Stimulated activated CD4-positive, alpha-beta T cell treated with anti-CD3 and anti-CD28 coated beads, Interleukin-15, amount 100 ng/mL, for 1 hour (primary cell): ENCODE results near the gene PIMREG.

Source experiments
- DNase-seq, 2 donors: peaks; one replicate each; pipeline ENCODE4 v3.0.0-alpha.2; 2020; ENCODE audit warnings: low read depth in 1 of 2, low spot score in 1 of 2

The PIMREG gene

DNA sequence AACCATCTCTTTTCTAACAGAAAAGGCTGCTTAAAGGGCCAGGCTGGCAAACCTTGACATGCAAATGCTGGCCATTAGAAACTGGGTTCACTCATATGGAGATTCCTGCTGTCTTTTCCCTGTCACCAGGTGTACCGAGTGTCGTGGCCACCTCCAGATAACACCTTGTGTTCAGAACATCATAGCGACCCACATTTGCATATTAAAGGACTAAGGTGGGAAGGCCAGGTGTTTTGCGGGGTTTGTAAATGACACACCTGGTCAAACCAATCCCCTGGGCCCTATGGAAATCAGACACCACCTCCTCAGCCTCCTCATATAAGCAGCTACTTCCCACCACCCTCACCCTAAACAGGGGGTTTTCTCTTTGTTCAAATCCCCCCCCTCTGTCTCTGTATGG lies 6.8 kb upstream of the PIMREG start:
- DNase-seq, result no peak

DNA sequence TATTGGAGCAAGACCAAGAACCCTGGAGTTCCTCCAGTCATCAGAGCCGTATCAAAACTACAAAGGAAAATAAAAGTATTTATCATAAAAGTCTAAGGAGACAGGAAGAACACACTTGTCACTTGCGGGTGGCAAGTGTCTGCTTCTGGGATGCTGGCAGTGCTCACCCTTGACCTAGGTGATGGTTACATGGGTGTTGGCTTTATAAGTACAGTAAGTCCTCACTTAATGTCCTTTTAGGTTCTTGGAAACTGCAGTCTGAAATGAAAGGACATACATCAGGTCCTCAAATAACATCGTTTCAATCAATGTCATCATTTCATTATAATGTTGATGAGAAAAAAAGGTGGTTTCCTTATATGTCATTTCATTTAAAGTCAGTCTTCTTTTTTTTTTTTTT lies 6.3 kb upstream of the PIMREG start:
- no peak for DNase-seq

DNA sequence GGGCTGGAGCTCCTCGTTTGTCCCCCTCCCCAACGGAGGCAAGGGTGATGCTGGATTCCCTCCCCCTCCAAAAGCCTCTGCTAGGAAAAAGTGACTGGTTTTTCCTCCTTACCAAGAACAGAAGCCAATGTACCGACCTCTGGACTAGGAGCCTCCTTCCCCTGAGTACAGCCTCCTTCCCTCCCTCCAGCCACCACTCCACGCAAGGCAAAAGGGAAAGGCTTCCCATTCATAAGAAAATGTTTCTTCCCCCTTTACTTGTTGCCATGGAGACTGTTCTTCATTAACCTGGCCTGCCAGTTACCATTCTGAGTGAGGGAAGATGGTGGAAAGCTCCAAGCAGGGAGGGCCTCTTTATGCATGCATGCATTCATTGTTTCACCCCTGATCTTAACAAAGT lies 4.3 kb upstream of the PIMREG start:
- DNase-seq, result no peak

DNA sequence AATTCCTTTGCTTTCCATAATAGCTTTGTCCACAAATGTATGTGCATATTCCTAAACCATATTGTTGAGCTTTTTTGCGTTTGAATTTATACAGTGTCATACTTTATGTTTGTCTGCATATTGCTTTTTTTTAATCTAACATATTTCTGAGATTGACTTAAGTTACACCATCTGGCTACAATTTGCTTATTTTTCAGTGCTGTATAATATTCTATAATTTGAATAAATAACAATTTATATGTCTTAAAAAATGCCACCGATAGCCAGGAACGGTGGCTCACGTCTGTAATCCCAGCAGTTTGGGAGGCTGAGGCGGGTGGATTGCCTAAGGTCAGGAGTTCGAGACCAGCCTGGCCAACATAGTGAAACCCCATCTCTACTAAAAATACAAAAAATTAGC lies 1.5 kb upstream of the PIMREG start:
- no peak for DNase-seq

DNA sequence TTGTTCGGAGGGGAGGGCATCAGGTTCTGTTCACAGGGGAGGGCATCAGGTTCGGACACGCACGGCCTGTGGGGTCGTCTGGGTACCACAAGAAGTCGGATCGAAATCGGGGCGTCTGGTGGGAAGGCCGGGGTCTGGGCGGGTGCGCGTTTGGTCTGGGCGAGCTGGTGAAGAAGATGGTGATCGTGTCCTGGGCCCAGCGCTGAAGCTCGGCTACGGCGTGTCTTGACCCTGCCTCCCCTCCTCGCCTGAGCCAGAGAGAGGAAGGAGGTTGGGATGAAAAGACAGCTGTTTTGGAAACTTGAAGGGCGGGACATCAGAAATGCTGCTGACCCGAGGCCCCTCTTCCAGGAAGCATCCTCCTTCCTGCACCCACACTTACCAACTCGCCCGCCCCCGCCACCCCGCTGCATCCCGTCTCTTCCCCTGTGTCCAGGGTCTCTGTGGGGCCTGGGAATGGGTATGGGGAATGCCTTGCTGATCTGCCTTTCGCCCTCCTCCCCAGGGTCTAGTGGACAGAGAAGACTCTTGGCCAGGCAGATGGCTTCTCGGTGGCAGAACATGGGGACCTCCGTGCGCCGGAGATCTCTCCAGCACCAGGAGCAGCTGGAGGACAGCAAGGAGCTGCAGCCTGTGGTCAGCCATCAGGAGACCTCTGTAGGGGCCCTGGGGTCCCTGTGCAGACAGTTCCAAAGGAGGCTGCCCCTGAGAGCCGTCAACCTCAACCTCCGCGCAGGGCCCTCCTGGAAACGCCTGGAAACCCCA lies 498 bp downstream of the PIMREG start:
- no peak for DNase-seq

DNA sequence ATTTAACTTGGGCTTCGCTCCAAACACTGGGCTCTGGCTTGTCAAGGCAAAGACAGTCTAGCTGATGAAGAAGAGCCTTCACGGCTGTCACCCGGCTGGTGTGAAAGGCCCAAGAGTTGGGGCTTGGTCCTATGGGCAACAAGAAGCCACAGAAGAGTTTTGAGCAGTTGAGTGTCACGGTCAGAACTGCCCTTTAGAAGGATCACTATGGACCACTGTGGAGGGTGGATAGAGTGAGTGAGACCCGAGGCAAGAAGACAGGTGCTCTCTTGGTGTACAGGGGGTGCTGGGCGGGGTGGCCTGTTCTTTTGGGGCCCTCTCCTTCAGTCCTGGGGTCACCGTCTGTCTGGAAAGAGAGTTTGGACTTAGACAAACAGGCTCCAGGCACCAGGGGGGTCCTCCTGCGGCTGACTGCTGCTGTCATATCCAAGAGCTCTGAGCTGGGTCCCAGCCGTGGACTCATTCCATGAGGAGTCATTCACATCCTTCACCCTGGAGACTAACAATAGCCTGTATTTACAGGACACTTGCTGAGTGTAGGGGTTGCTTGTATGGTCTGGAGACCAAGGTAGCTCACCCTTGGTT lies 2.4 kb downstream of the PIMREG start:
- no peak for DNase-seq

DNA sequence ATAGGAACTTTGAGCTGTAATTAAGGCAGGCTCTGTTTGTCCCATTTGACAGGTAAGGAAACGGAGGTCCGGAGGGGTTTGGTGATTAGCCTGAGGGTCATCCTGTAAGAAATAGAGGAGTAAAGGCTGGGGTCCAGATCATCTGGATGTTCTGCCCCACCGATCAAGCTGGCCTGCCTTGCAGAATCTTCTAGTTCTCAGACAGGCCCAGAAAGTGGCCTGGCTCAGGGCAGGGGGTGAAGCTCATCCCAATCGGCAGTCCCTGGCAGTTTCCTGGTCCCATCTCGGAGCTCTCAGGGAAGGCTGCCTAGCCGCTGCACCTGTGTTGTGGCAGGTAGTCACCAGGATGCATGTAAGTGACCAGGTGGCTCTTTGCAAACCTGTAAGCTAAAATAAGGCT lies 4.2 kb downstream of the PIMREG start:
- no peak for DNase-seq

DNA sequence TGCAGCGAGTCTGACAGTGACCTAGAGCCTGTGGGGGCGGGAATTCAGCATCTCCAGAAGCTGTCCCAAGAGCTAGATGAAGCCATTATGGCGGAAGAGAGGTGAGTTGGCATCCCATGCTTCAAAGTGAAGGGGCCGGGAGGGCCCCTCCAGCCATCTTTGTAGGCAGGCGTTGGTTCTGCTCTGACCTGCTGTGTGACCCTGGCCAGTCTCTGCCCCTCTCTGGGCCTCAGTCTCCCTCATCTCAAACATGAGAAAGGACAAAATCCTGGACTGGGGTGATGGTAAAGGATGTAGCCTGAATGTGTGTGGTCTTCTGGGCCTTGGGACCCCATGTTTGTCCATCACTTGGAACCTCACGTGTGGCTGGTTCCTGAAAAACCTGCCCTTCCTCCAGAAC lies 5.1 kb downstream of the PIMREG start:
- no peak for DNase-seq

DNA sequence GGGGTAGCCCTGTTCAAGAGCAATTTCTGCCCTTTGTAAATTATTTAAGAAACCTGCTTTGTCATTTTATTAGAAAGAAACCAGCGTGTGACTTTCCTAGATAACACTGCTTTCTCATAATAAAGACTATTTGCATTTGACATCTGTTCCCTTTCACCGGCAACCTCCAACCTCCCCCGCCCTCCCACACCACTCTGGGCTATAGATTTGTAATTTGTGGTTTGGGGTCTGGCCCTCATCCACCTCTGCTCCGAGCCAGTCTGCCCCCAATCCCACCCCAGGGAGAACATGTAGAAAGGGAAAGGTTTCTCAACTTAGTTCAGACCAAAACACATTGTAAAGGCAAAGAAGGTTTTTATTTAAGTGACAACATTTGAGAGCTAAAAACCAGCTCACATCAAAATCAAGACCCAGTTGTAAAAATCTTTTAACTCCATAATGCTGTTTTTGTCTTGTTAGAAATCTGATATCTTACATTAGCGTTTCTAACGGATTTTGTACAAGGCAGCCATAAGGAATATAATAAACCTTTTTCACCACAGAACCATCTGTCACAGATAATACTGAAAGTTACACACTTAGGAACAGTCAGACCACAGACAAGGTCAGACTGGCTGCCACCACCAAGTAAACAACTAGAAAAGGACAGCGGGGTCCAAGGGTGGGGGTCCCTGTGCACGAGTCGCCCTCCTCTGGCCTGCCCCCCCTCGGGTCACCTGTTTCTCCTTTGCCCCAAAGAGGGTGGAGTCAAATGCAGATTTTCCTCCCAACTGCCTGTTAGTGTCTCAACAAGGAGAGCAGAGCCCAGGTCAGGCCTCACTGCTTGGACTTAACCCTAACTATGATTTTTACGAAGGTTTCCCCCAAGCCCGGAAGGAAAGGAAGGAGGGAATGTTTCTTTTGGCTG lies 6.9 kb downstream of the PIMREG start:
- DNase-seq, result no peak

DNA sequence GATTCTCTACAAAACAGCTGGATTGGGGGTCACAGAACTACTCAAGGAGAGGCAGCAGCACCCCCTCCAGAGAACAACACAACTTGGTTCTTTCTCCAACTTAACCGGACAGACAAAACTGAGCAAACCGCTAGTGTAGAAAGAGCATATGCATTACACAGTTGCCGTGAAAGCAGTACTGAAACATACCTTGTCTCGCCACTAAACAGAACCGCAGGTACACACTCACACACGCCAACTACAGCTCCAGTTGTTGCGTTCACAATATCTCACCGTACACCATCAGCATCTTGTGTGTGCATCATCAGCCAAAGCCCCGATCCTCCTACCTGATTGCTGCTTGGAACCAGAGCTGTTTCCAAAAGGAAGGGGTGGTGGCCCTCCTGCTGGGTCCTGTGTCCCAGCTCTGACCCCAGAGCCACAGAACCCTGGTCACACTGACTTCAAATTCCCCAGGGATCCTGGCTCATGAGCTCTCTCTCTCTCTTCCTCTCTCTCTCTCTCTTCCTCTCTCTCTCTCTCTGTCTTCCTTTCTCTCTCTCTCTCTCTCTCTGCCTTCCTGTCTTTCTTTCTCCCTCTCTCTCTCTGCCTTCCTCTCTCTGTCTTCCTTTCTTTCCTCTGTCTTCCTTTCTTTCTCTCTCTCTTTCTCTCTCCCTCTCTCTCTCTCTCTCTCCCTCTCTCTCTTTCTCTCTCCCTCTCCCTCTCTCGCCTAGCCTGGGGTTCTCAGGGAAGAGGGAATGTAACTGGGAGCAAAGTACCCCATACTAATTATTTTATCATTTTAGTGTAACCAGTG lies 8.4 kb downstream of the PIMREG start:
- no peak for DNase-seq

DNA sequence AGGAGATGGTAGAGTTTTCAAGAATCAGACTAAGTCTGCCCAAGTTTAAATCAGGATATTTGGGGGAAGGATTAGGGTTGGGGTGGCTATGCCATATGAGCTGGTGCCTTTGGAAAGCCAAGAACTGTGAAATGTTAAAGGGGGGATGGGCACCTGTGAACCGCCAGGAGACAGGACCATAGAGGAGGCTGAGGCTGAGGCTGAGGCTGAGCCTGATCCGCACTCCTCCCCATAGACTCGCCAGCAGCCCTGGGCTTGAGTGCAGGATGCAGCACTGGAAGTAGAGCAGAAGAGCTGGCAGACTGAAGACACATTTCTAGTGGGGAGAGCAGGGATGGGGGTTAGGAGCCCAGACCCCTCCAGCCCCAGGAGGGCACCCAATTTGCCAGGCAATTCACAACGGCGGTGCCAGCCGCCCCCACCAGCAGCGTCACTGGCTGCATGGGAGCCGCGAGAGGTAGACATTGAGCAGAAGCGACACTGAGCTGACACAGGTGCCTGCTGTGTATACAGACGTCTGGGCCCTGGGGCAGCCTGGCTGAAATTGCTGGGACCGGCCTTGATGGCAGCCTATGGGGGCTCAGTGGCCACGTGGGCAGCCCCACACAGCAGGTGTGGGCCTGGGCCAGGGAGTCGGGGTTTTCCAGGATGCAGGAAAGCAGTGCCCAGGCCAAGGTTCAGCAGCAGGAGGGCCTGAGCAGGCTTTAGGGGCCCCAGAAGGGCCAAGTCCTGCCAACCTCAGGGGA lies 9.2 kb downstream of the PIMREG start:
- no peak for DNase-seq

DNA sequence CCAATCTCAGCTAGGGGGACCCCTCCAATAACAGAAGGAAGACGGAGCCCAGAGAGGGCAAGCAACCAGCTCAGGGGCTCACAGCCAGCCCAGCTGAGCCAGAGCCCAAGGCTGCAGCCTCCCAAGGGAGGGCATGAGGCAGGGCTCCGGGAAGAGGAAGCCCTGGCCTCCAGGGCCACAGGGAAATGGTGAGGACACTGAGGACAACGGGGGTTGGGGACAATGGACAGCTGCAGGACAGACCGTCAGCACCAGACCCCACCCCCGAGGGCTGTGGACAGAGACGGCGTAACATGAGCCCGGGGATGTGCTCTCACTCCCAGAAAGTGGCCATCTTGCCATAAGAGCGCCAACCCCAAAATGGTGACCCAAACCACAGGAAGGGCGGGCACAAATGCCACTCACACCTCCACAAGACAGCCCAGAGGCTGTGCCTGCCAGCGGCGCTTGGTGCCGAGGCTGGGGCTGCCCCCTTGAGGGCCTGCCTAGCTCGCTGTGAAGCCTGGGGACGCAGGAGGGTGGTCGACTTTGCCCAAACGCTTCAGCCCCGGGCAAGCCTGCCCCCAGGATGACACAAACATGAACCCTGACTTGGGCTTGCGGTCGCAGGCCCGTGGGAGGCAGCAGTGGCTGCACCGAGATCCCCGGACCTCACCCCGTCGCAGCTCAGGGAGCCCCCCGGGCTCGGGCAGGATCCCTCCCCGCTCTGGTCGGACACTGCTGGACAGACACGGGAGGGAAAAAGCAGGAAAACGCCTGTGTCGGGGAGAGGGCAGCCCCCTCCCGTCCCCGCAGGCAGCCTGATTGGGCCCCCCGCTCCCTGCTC lies 10.5 kb downstream of the PIMREG start:
- no peak for DNase-seq

DNA sequence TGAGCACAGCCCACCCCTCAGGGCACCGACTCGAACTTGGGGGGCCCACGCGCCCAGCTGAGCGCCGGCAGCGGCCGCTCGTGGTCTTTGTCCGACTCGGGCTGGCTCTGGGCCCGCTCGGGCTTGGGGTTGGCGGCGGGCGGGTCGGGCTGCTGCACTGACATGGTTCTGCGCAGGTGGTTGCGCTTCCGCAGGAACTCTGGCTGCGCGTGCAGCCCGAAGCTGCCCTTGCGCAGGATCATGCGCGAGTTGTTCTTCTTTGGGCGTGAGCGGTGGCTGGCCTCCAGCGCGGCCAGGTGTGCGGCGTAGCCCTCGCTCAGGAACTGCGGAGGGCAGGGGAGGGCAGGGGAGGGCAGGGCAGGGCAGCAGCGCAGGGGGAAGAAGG lies 11.1 kb downstream of the PIMREG start:
- peak in 1 of 2 donors; percentile 31 for DNase-seq

DNA sequence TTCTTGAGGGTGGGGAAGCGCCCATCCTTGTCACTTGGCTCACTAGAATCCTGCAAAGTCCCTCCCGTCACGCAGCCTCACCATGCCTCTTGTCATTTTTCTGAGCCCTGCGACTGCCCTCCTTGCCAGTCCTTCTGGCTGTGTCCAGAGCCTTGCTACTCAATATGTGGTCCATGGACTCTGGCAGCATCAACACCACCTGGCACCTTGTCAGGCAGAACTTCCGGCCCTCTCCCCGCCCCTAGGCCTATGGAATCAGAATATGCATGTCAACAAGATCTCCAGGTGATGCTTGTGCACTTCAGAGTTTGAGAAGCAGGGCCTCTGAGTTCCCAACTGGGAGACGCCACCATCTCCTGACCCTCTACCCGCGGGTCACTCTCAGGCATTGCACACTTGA lies 12.1 kb downstream of the PIMREG start:
- DNase-seq, result no peak

DNA sequence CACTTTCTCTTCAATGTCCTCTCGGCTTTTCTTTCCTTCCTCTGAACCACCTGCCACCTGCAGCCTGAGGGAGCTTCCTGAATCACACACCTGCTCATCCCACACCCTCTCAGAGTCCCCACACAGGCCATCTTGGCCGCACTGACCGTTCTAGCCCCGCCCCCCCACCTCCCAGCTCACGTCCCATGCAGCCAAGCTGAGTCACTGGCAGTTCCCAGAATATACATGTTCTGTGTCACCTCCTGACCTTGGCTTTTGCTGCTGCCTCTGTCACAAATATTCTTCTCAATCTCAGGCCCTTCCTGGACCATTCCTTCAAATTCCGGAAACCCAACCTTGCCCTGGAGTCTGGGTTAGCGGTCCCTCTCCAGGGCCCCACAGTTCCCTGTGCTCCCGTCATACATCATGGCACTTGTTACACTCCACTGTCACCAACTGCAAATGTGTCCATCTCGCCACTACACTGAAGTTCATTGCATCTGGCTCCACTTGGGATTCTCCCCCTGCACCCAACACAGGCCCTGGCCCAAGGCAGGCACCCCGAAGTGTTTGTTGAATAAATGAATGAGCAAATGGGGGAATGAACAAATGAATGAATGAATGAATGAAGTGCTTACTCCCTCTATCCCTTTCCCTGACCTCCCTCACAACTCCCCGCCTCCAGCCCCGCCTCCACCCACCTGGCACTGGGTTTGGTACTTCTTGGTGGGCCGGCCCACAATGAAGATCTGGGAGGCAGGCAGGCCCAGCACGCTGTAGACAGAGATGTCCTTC lies 12.8 kb downstream of the PIMREG start:
- no peak for DNase-seq

DNA sequence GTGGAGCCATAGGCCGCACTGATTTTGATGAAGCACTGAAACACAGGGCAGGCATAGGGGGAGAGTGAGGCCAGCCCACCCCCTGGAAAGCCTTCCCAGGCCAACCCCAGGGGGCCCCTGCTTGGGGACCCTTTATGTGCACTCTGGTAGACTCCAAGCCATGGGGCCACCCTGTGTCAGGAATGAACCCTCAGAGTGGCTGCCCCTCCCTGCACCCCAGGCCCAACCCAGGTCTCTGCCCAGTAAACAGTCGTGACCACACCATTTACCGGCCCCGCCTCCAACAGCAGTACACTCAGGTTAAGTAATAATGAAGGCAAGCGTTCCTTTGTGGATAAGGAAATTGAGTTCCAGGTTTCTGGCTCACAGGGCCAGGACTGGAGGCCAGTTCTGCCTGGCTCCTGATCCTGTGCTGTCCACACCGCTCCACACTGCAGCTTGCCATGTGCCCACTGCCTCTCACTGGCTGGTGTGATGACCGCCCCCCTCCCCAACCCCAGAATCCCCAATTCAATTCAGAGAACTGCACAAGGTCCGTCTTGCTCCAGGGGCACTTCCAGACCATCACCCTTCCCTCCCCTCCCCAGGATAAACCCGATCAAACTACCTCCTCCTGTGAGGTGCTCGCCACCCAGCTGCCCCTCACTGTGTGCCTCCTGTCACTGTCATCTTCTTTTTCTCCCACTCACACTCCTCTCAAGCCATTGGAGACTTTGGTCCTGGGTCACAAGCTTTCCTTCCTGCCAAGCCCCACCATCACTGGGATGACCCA lies 13.6 kb downstream of the PIMREG start:
- DNase-seq, result no peak

DNA sequence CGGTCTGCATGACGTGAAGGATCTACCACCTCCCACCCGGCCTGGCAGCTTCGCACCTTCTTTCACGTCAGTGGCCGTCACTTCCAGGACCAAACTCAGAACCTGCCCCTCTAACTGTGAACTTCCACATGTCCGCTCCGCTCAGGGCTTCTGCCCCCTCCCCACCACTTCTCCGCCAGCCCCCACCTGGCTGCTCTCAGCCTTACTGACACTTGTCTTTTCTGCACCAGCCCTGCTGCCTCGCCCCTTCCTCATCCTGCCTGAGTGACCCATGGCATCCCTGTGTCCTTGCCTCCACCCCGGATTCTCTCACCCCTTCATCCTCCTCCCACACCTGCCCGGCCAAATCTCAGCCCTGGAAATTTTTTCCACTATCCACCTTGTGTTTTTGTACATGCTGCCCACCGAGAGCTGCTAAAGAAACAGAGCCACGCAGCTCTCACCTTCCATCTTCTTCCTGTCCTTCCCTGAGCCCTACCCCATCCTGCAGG lies 14.2 kb downstream of the PIMREG start:
- DNase-seq, result no peak

DNA sequence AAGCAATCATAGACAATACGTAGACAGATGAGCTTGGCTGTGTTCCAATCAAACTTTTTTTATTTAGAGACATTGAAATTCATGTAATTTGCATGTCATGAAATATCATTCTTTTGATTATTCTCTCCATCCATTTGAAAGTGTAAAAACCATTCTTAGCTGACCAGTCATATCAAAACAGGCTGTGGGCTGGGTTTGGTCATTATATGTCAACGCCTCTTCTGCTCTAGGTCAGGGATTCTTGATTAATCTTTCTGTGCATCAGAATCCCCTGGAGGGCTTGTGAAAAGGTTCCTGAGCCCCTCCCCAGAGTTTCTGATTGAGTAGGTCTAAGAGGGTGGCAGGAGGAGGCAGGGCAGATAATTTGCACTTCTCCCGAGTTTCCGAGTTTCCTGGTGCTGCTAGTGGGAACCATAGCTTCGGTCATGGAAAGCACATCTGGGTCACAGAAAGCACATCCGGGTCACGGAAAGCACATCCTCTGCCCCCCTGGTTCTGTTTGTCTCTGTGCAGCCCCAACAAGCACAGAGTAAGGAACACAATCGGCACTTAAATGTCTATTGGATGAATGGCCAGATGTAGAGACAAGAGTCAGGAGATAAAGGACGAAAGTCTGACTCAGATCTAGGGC lies 16.4 kb downstream of the PIMREG start:
- DNase-seq, result no peak
